Suprapubic skin (tissue), 4 donors: Measurements from ENCODE around the gene QSOX1. TPM values are rescaled to one million over a fixed set of nuclear protein-coding genes. Genes with fewer than 3 reads are reported as not detected.

Experiments
- DNase-seq, 2 donors: peaks; one replicate each; pipeline ENCODE4 v3.0.0-alpha.2; 2019; ENCODE audit warnings: low spot score in 2 of 2
- H3K27ac ChIP-seq: fragments of 200-600 bp; sonication (generic); one replicate; pipeline ENCODE4 v1.5.1; 2019
- H3K27me3 ChIP-seq: fragments of 200-600 bp; sonication (generic); one replicate; pipeline ENCODE4 v1.5.1; 2019
- H3K36me3 ChIP-seq: fragments of 200-600 bp; sonication (generic); one replicate; pipeline ENCODE4 v1.5.1; 2019
- H3K4me1 ChIP-seq: fragments of 200-600 bp; sonication (generic); one replicate; pipeline ENCODE4 v1.5.1; 2019
- H3K4me3 ChIP-seq: fragments of 200-600 bp; sonication (generic); one replicate; pipeline ENCODE4 v1.5.1; 2019; ENCODE audit warnings: mild to moderate bottlenecking
- H3K9me3 ChIP-seq: fragments of 200-600 bp; sonication (generic); one replicate; pipeline ENCODE4 v1.5.1; 2019
- CTCF ChIP-seq, 2 donors: fragments of 200-600 bp in 1 of 2; fragments of 450-650 bp in 1 of 2; sonication (generic) in 1 of 2; IDR thresholded peaks; one replicate each; pipeline ENCODE4 v1.5.1; 2016 to 2019; ENCODE audit warnings: antibody characterized with exemption in 2 of 2, mild to moderate bottlenecking in 1 of 2, moderate library complexity in 1 of 2
- EP300 ChIP-seq: sonication (generic); formaldehyde crosslinking; IDR thresholded peaks from one replicate; pipeline ENCODE4 v1.6.1; 2017; ENCODE audit warnings: antibody characterized with exemption
- POLR2A ChIP-seq, 2 donors: fragments of 450-650 bp; IDR thresholded peaks; one replicate each; pipeline ENCODE4 v1.6.1; 2017; ENCODE audit warnings: antibody characterized with exemption in 2 of 2, mild to moderate bottlenecking in 2 of 2, moderate library complexity in 2 of 2
- POLR2AphosphoS5 ChIP-seq, 3 donors: sonication (generic); formaldehyde crosslinking; IDR thresholded peaks; one replicate each; pipeline ENCODE4 v1.6.1; 2017; ENCODE audit warnings: antibody characterized with exemption in 3 of 3
- WGBS: methylation state at CpG from one replicate; pipeline ENCODE4 v1.1.5; 2018; 5-methylcytosine and 5-hydroxymethylcytosine counted together
- total RNA-seq, 4 donors: library from RNA; depleted of rRNA; stranded (reverse); fragments of >200 nt; gene quantifications; one replicate each; pipeline ENCODE4 v1.1.0, GENCODE V29; 2016

The QSOX1 gene
- total RNA-seq: 10 to 100 TPM; 56.6 to 66.1 (median 61.5) TPM

- Histone ChIP-seq H3K4me1 (peaks cover 34% of the 10 kb centered on the region), H3K27me3 (no peaks in the 10 kb centered on the region), H3K9me3 (no peaks in the 10 kb centered on the region), H3K27ac (peak within 1 kb of the TSS; percentile 79), H3K36me3 (no peaks in the 10 kb centered on the region), H3K4me3 (peak within 1 kb of the TSS; percentile 84)
- TF ChIP-seq POLR2AphosphoS5 (IDR thresholded peaks at IDR 0.05): peak in 1 of 3 donors; percentile 71
- no peak for TF ChIP-seq EP300
- peak in 1 of 2 donors; percentile 36 for TF ChIP-seq CTCF (IDR thresholded peaks at IDR 0.05)
- peak in 1 of 2 donors; percentile 59 for TF ChIP-seq POLR2A (IDR thresholded peaks at IDR 0.05)
- 0% methylated on average over 9 of the region's 100 CpGs for WGBS
- DNase-seq: peak; percentile 91 to 92
Measured at GRCh38 chr1:180154325-180155181, at the start of gene QSOX1. Gene QSOX1, plus strand, starts transcription at chr1:180154869. Its CDS starts 39 bp downstream, at chr1:180154908.

GRCh38 chr1:180112091-180112490 lies 42.6 kb upstream of the QSOX1 start:
- Histone ChIP-seq H3K27me3 (no peaks in the 10 kb centered on the region), H3K36me3 (peaks cover 36% of the 10 kb centered on the region), H3K9me3 (no peaks in the 10 kb centered on the region), H3K4me3 (no peak overlapping the region), H3K4me1 (no peaks in the 10 kb centered on the region), H3K27ac (no peak overlapping the region)
- TF ChIP-seq POLR2AphosphoS5 (IDR thresholded peaks at IDR 0.05) (no peak), EP300 (no peak), CTCF (IDR thresholded peaks at IDR 0.05) (no peak), POLR2A (IDR thresholded peaks at IDR 0.05) (no peak)
- 95% methylated on average over 2 of the region's 2 CpGs for WGBS
- no peak for DNase-seq

- Histone ChIP-seq H3K4me1 (no peaks in the 10 kb centered on the region), H3K36me3 (peaks cover 31% of the 10 kb centered on the region), H3K4me3 (no peak overlapping the region), H3K27ac (no peak overlapping the region), H3K27me3 (no peaks in the 10 kb centered on the region), H3K9me3 (no peaks in the 10 kb centered on the region)
- no peak for TF ChIP-seq CTCF (IDR thresholded peaks at IDR 0.05)
- no peak for TF ChIP-seq POLR2AphosphoS5 (IDR thresholded peaks at IDR 0.05)
- no peak for TF ChIP-seq POLR2A (IDR thresholded peaks at IDR 0.05)
- DNase-seq: no peak
- 74% methylated on average over 2 of the region's 2 CpGs for WGBS
Measured at GRCh38 chr1:180112984-180113647, 41.6 kb upstream of the QSOX1 start.

GRCh38 chr1:180114396-180114945 lies 40.2 kb upstream of the QSOX1 start:
- H3K27me3 ChIP-seq: no peaks in the 10 kb centered on the region
- H3K4me1 ChIP-seq: no peaks in the 10 kb centered on the region
- no peak overlapping the region for H3K4me3 ChIP-seq
- H3K9me3 ChIP-seq: no peaks in the 10 kb centered on the region
- no peak for DNase-seq
- TF ChIP-seq EP300 (no peak), CTCF (IDR thresholded peaks at IDR 0.05) (no peak), POLR2AphosphoS5 (IDR thresholded peaks at IDR 0.05) (no peak), POLR2A (IDR thresholded peaks at IDR 0.05) (no peak)
- no peak overlapping the region for H3K27ac ChIP-seq
- H3K36me3 ChIP-seq: peaks cover 25% of the 10 kb centered on the region
- 87% methylated on average over 4 of the region's 4 CpGs for WGBS
